HG02588 (cell line): Measurements from ENCODE around the gene MRPS35.
A peak's percentile ranks its signal among the peaks of the same experiment; 100 is the strongest.

ENCODE experiments used
- ATAC-seq: cut with Tn5 transposase; IDR thresholded peaks from one replicate; pipeline ENCODE4 v1.9.1; 2021; ENCODE audit warnings: mild to moderate bottlenecking, moderate library complexity; ENCODE audit not compliant: unreplicated experiment

Gene MRPS35

GRCh38 chr12:27710592-27711316 lies at the start of gene MRPS35:
Gene MRPS35 (plus strand): TSS chr12:27710832. CDS start chr12:27710844, 12 bp downstream.
- peak; percentile 95 for ATAC-seq

- no peak for ATAC-seq
Measured at GRCh38 chr12:27665704-27666103, 44.9 kb upstream of the MRPS35 start.

DNA sequence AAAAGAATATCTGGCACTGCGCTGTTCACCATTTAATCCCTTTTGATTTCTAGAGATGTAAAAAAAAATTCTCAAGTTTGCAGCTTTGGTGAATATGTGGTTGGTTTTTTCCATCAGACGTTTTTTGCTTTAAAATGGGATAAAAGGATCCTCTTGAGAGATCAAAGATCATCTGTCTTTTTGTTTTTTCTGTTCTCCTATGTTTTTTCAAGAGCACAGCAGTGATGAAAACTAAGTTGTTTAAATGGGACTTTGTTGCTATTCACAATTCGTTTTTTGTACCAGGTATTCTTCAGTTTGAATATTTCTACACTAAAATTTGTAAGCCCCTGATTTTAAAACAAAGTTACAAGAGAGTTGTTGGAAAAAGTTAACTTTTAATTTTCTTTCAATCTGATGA lies 44.1 kb upstream of the MRPS35 start:
- no peak for ATAC-seq

DNA sequence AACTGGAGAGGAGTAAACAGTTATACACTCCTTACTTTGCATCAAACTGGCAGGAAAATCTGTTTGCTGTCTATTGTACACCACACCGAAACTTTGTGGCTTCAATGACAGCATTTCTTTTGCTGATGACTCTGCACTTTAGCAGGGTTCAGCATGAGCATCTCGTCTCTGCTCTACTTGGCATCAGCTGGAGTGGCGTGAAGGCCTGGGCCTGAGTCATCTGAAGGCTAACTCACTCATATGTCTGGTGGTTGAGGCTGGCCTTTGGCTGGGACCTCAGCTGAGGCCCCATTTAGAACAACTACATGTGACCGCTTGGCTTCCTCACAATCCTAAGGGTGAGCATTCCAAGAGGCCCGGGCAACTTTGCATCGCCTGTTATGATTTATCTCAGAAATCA lies 43.1 kb upstream of the MRPS35 start:
- no peak for ATAC-seq

GRCh38 chr12:27672051-27672450 lies 38.6 kb upstream of the MRPS35 start:
- ATAC-seq, result no peak

DNA sequence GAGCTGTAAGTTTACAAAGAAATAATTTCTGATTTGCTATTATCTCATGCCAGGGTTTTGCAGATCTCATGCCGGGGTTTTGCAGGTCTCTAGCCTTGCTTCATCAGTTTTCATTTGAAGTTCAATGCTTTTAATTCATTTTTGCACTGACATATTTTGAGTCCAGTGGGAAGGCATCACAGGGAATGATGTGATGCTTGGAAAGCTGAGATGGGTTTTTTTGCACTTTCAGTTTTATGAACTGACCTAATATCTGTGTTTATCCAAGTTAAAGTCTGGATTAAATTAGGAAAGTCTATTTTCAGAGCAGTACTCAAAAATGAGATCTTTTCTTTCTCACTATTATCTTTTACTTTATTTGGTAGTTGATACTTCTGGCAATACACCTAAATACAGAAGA lies 38.0 kb upstream of the MRPS35 start:
- no peak for ATAC-seq

DNA sequence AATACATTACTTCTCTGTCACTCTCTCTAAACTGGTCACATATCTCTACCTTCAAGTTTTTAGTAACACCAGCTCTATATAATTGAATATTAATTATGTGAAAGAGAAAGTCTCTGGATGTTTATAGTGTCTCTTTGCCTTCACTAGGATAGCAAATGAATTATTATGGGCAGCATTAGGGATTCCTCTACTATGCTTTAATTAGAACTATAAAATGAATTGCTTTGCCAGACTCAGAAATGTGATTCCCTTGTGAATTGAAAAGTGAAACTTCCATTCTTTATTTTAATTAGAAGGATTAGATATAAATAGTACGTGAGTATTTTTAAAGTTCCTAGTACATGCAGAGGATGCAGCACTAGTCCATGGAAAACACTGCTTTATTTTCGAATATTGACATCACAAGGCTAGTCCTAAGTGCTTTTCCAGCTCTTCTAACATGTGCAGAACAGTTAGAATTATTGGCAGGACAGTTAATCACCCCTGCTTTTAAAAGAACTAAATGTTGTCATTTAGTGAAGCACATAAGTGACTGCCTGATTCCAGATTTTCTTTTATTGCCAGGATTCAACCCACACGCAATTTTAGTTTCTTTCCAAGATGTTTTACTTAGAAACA lies 37.4 kb upstream of the MRPS35 start:
- no peak for ATAC-seq

- ATAC-seq, result no peak
Measured at GRCh38 chr12:27674989-27675388, 35.6 kb upstream of the MRPS35 start.

DNA sequence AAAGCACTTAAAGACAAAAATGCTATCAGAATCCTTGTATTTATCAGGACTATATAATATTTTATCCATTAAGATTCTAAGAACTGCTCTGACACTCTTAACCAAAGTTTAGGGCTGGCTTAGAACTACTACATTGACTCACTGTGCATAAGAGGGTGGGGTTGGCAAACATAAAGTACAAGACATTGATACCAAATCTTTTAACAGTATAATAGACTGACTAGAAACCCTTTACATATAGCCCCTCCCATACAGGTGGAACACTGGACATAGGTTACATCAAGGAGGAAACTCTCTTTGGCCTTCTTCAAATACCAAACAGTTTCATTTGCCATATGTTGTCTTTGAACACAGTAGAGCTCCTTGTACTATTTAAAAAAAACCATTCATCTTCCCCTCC lies 30.0 kb upstream of the MRPS35 start:
- no peak for ATAC-seq

GRCh38 chr12:27682534-27682933 lies 28.1 kb upstream of the MRPS35 start:
- no peak for ATAC-seq

- ATAC-seq, result no peak
Measured at GRCh38 chr12:27685274-27685673, 25.4 kb upstream of the MRPS35 start.

GRCh38 chr12:27686147-27686546 lies 24.5 kb upstream of the MRPS35 start:
- ATAC-seq, result no peak

DNA sequence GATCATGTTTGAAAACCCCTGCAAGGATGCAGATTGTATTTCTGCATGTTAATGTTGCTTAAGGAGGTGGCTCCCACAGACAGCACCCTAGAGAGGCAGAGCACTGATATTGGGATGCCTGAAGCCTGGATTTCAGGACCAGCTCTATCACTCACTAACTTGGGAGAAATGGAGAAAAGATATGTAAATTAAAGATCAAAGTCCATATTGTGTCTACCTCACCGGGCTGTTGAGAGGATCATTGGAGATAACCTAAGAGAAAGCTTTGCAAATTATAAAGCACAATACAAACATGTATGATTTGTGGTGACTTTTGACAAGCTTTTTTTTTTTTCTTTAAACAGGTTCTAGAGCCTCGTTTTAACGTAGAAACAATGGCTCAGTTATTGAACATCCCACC lies 22.0 kb upstream of the MRPS35 start:
- ATAC-seq, result no peak

- no peak for ATAC-seq
Measured at GRCh38 chr12:27689558-27690180, 21.0 kb upstream of the MRPS35 start.

GRCh38 chr12:27693403-27693802 lies 17.2 kb upstream of the MRPS35 start:
- no peak for ATAC-seq

DNA sequence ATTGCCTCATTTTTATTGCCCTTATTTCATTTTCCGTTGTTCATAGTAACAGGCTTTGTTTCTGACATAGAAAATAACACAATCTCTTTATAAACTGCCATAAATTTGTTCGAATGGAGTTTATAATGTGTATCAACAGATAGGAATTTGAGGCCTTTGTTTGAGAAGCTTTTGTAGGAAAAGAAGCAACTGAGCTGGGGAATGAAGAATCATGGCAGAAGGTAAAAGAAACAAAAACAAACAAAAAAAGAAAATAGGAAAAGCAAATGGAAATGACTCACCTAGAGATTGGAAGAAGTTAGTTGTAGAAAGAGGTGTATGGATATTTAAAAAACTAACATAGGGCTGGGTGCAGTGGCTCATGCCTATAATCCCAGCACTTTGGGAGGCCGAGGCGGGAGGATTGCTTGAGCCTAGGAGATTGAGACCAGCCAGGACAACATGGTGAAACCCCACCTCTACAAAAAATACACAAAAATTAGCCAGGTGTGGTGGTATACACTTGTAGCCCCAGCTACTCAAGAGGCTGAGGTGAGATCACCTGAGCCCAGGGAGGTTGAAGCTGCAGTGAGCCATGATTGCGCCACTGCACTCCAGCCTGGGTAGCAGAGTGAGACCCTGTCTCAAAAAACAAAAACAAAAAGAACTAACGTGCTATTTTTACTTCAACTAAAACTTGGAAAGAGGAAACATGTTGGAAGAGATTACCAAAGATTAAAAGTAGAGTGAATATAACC lies 14.9 kb upstream of the MRPS35 start:
- no peak for ATAC-seq

DNA sequence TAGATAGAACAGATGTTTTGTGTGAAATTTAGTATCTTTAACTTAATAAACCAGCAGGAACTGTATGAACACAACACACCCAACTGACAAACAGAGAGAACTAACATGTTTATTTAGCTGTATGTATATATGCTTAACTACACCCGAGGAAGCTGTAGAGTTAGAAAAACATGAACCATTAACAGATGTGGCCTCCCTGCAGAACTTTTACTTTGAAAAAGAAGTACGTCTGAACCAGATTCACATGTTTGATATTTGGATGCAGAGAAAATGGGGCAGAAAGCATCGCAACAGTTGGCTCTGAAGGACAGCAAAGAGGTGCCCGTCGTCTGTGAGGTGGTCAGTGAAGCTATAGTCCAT lies 14.4 kb upstream of the MRPS35 start, which contains the start of gene REP15:
TSS of gene REP15 (plus strand) at position 155 of the 360 bp plus-strand sequence. CDS start at position 271, 116 bp downstream.
- no peak for ATAC-seq

- no peak for ATAC-seq
Measured at GRCh38 chr12:27696864-27697564, 13.6 kb upstream of the MRPS35 start.

GRCh38 chr12:27703720-27704452 lies 6.7 kb upstream of the MRPS35 start:
- peak; percentile 85 for ATAC-seq

GRCh38 chr12:27705263-27705662 lies 5.4 kb upstream of the MRPS35 start:
- no peak for ATAC-seq
